ENCODE measurements around the gene RIC1. TPM values are rescaled to one million over a fixed set of nuclear protein-coding genes. Genes with fewer than 3 reads are reported as not detected.
A peak's percentile ranks its signal among the peaks of the same experiment; 100 is the strongest.
"Not testable (repeated sequence)": the region's sequence is repeated elsewhere in the genome, so short reads cannot be mapped to it uniquely, and the experiment has no call there.

Gene RIC1
- polyA plus RNA-seq, 3 donors: 13.4 to 36.4 (median 16.3) TPM

GRCh38 chr9:5720151-5720550, 91.2 kb downstream of the RIC1 start:
- no peak overlapping the region for H3K4me3 Mint-ChIP-seq
- WGBS (ENCODE audit: insufficient coverage): no CpG with 5 or more reads among the region's 1 CpG
- H3K4me1 ChIP-seq (ENCODE audit: control insufficient read depth in 1 of 2, insufficient read depth in 2 of 2, low read length in 2 of 2): no peaks in the 10 kb centered on the region
- H3K27me3 Mint-ChIP-seq (ENCODE audit: low read depth in 3 of 3): no peaks in the 10 kb centered on the region
- H2AFZ ChIP-seq (ENCODE audit: insufficient read depth, low read depth, low read length, poor library complexity, severe bottlenecking): no peak overlapping the region
- H3K27me3 ChIP-seq (ENCODE audit: control insufficient read depth in 2 of 2, insufficient read depth in 2 of 2, low read length in 2 of 2): no peaks in the 10 kb centered on the region
- no peak overlapping the region for H3K9ac ChIP-seq (ENCODE audit: insufficient read depth, low read length, poor library complexity, severe bottlenecking)
- intact Hi-C loops (cut with micrococcal nuclease): no loop called here
- H3K27ac ChIP-seq (ENCODE audit: low read depth in 1 of 2, low read length in 2 of 2): no peak overlapping the region
- no peak overlapping the region for H3K27ac Mint-ChIP-seq
- no peaks in the 10 kb centered on the region for H3K4me1 Mint-ChIP-seq
- H3K4me2 ChIP-seq (replicated peaks; ENCODE audit: extremely low read depth, low read length, poor library complexity, severe bottlenecking): no peak overlapping the region
- peaks cover 7 to 25% (median 12%) of the 10 kb centered on the region in 7 donors for H3K9me3 Mint-ChIP-seq
- peaks cover 18% of the 10 kb centered on the region for H4K20me1 ChIP-seq (ENCODE audit: insufficient read depth, low read length)
- H3K79me2 ChIP-seq (ENCODE audit: insufficient read depth, low read length): no peaks in the 10 kb centered on the region
- no peak for TF ChIP-seq CTCF (IDR thresholded peaks at IDR 0.05)
- H3K36me3 Mint-ChIP-seq: peaks cover 72 to 78% of the 10 kb centered on the region in 2 donors
- H3K9me3 ChIP-seq (replicated peaks in 1 of 2; ENCODE audit: control insufficient read depth in 1 of 2, insufficient read depth in 1 of 2, low read length in 2 of 2): peaks cover 3 to 5% of the 10 kb centered on the region in 2 donors
- H3K4me3 ChIP-seq (replicated peaks in 1 of 3; ENCODE audit: low read depth in 2 of 3, low read length in 3 of 3): no peak overlapping the region
- no peak for DNase-seq
- H3K36me3 ChIP-seq (replicated peaks in 1 of 2; ENCODE audit: control insufficient read depth in 1 of 2, insufficient read depth in 2 of 2, low read length in 2 of 2): peaks cover 34 to 70% of the 10 kb centered on the region in 2 donors

- no peak overlapping the region for H3K4me3 ChIP-seq (replicated peaks in 1 of 3; ENCODE audit: low read depth in 2 of 3, low read length in 3 of 3)
- H3K4me1 ChIP-seq (ENCODE audit: control insufficient read depth in 1 of 2, insufficient read depth in 2 of 2, low read length in 2 of 2): no peaks in the 10 kb centered on the region
- H3K9me3 ChIP-seq (replicated peaks in 1 of 2; ENCODE audit: control insufficient read depth in 1 of 2, insufficient read depth in 1 of 2, low read length in 2 of 2): peaks cover under 1 to 3% of the 10 kb centered on the region in 2 donors
- Mint-ChIP-seq H3K27me3 (ENCODE audit: low read depth in 3 of 3) (no peaks in the 10 kb centered on the region), H3K27ac (peak overlapping the region in 3 of 7 donors; percentile 1 to 56 (median 48)), H3K4me1 (no peaks in the 10 kb centered on the region), H3K9me3 (peaks cover 9 to 29% (median 17%) of the 10 kb centered on the region in 7 donors), H3K36me3 (peaks cover 76 to 81% of the 10 kb centered on the region in 2 donors), H3K4me3 (no peak overlapping the region)
- H4K20me1 ChIP-seq (ENCODE audit: insufficient read depth, low read length): peaks cover 18% of the 10 kb centered on the region
- H3K9ac ChIP-seq (ENCODE audit: insufficient read depth, low read length, poor library complexity, severe bottlenecking): no peak overlapping the region
- no peaks in the 10 kb centered on the region for H3K79me2 ChIP-seq (ENCODE audit: insufficient read depth, low read length)
- WGBS (ENCODE audit: insufficient coverage): 100% methylated on average over 7 of the region's 18 CpGs
- no peaks in the 10 kb centered on the region for H3K27me3 ChIP-seq (ENCODE audit: control insufficient read depth in 2 of 2, insufficient read depth in 2 of 2, low read length in 2 of 2)
- intact Hi-C loops (cut with micrococcal nuclease): no loop called here
- no peak for DNase-seq
- peaks cover 27 to 57% of the 10 kb centered on the region in 2 donors for H3K36me3 ChIP-seq (replicated peaks in 1 of 2; ENCODE audit: control insufficient read depth in 1 of 2, insufficient read depth in 2 of 2, low read length in 2 of 2)
- no peak overlapping the region for H3K27ac ChIP-seq (ENCODE audit: low read depth in 1 of 2, low read length in 2 of 2)
- no peak overlapping the region for H2AFZ ChIP-seq (ENCODE audit: insufficient read depth, low read depth, low read length, poor library complexity, severe bottlenecking)
- no peak overlapping the region for H3K4me2 ChIP-seq (replicated peaks; ENCODE audit: extremely low read depth, low read length, poor library complexity, severe bottlenecking)
- TF ChIP-seq CTCF (IDR thresholded peaks at IDR 0.05): no peak
Observed at GRCh38 chr9:5721279-5722087, 92.6 kb downstream of the RIC1 start.

GRCh38 chr9:5722679-5723078, 93.8 kb downstream of the RIC1 start:
- intact Hi-C loops (cut with micrococcal nuclease); H3K79me2 ChIP-seq (ENCODE audit: insufficient read depth, low read length); H2AFZ ChIP-seq (ENCODE audit: insufficient read depth, low read depth, low read length, poor library complexity, severe bottlenecking); DNase-seq; H3K4me3 Mint-ChIP-seq; H3K27me3 ChIP-seq (ENCODE audit: control insufficient read depth in 2 of 2, insufficient read depth in 2 of 2, low read length in 2 of 2); H3K4me2 ChIP-seq (replicated peaks; ENCODE audit: extremely low read depth, low read length, poor library complexity, severe bottlenecking); H3K9ac ChIP-seq (ENCODE audit: insufficient read depth, low read length, poor library complexity, severe bottlenecking); H3K4me1 ChIP-seq (ENCODE audit: control insufficient read depth in 1 of 2, insufficient read depth in 2 of 2, low read length in 2 of 2); H3K4me3 ChIP-seq (replicated peaks in 1 of 3; ENCODE audit: low read depth in 2 of 3, low read length in 3 of 3); H3K4me1 Mint-ChIP-seq; H3K27ac Mint-ChIP-seq; H3K27me3 Mint-ChIP-seq (ENCODE audit: low read depth in 3 of 3); H3K27ac ChIP-seq (ENCODE audit: low read depth in 1 of 2, low read length in 2 of 2); H3K9me3 ChIP-seq (replicated peaks in 1 of 2; ENCODE audit: control insufficient read depth in 1 of 2, insufficient read depth in 1 of 2, low read length in 2 of 2): not testable (repeated sequence)
- 100% methylated on average over 2 of the region's 4 CpGs for WGBS (ENCODE audit: insufficient coverage)
- Histone ChIP-seq H3K36me3 (replicated peaks in 1 of 2; ENCODE audit: control insufficient read depth in 1 of 2, insufficient read depth in 2 of 2, low read length in 2 of 2) (peaks cover 33 to 55% of the 10 kb centered on the region in 2 donors), H4K20me1 (ENCODE audit: insufficient read depth, low read length) (peaks cover 18% of the 10 kb centered on the region)
- peaks cover 78 to 81% of the 10 kb centered on the region in 2 donors for H3K36me3 Mint-ChIP-seq
- H3K9me3 Mint-ChIP-seq: peaks cover 17 to 36% (median 23%) of the 10 kb centered on the region in 7 donors
